Ovary (tissue), 3 donors: Measurements from ENCODE around the gene R3HDM2.

Source experiments
- CTCF ChIP-seq, 3 donors: fragments of 450-650 bp in 2 of 3; fragments of 200-600 bp in 1 of 3; IDR thresholded peaks; one replicate each; pipeline versions ENCODE4 v1.5.1 to v1.8.0; 2016 to 2022; ENCODE audit warnings: antibody characterized with exemption in 3 of 3, mild to moderate bottlenecking in 1 of 3
- EP300 ChIP-seq: sonication (generic); formaldehyde crosslinking; IDR thresholded peaks from one replicate; pipeline ENCODE4 v1.6.1; 2017; ENCODE audit warnings: antibody characterized with exemption
- POLR2A ChIP-seq: fragments of 450-650 bp; IDR thresholded peaks from one replicate; pipeline ENCODE4 v1.6.1; 2017; ENCODE audit warnings: antibody characterized with exemption, mild to moderate bottlenecking, moderate library complexity
- donor health status: DM: no; HTN: no; CAD: no.

DNA sequence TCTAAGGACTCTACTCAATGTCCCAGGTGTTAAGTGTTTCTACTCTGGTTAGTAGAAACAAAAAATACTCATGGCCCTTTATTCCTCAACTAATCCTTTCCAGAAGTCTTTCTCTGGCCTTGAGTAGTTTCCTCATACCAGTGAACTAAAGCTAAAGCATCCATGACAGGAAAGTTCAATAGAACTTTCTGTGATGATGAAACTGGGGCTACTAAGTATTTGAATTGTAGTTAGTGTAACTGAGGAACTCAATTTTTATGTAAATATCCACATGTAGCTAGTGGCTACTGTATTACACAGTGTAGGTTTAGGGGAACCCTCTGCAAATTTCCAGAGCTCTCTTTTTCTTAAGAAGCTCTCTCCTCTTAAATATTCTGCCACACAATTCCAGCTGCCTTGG lies 63.7 kb downstream of the R3HDM2 start:
- TF ChIP-seq CTCF (IDR thresholded peaks at IDR 0.05): no peak
- no peak for TF ChIP-seq POLR2A
- no peak for TF ChIP-seq EP300
